GM18498 (cell line): ENCODE measurements around the gene KLF14.
"Not testable (repeated sequence)": the region's sequence is repeated elsewhere in the genome, so short reads cannot be mapped to it uniquely, and the experiment has no call there.

Experiments used
- ATAC-seq: cut with Tn5 transposase; IDR thresholded peaks from one replicate; pipeline ENCODE4 v1.9.1; 2021; ENCODE audit warnings: mild to moderate bottlenecking, moderate library complexity; ENCODE audit not compliant: unreplicated experiment

The KLF14 gene

DNA sequence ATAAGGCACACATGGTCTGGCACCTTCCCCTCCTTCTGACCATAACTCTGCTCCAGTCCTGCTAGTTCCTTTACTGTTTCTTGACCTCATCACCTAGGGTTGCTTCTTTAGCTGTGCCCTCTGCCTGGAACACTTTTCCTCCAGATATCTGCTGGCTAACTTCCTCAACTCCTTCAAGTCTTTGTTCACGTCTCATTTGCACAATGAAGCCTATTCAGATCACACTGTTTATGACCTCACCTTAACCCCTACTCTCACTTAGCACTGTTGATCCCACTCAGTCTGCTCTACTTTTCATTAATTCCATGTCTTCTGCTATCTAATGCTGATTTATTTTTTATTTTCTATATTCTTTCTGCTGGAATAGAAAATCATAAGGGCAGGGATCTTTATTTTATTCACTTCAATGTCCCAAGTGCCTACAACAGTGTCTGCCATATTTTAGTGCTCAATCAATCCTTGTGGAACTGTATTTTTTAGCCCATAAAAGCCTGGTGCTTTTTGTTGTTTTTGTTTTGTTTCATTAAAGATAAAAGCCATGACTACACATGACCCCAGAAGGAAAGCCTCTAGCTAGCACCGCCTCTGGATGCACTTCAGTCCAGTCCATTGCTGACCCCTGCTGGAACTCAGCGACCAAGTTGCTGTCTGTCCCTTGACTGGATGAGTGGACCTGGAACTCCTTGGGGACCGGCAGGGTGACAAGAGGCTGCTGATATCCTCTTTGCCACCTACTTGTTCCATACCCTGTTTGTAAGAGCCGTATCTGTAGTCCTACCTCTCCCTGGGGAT is 12.3 kb downstream of the KLF14 start:
- no peak for ATAC-seq

DNA sequence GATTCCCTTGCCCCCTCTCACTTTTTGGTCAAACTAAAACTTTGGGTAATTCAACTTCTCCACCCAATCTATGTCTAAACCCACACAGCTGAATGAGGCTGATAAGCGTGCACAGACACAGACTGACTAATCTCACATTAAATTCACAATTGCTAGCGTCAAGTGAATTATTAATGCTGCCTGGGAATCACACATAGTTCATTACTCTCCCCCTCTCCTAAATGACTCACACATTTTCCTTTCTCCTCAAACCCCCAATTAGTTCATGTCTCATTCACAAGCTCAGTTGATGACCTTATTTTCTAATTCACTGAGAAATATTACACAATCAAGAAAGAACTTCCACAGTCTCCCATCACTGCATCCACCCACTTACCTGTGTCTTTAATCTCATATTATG is 14.5 kb downstream of the KLF14 start:
- ATAC-seq, result no peak

DNA sequence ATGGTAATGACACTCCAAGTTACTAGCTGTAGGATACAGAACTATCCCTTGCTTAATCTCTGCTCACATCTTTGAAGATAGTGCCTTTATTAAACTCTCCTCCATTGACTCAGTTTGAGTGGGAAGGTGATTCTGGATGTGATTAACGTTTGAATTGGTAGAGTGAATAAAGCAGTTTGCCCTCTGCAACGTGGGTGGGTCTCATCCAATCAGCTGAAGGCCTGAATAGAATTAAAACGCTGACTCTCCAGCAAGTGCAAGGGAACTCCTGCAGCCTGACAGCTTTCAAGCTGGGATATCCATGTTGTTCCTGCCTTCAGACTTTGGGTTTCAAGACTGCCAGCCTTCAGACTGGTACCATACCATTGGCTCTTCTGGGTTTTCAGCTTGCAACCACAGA is 21.6 kb downstream of the KLF14 start:
- no peak for ATAC-seq

DNA sequence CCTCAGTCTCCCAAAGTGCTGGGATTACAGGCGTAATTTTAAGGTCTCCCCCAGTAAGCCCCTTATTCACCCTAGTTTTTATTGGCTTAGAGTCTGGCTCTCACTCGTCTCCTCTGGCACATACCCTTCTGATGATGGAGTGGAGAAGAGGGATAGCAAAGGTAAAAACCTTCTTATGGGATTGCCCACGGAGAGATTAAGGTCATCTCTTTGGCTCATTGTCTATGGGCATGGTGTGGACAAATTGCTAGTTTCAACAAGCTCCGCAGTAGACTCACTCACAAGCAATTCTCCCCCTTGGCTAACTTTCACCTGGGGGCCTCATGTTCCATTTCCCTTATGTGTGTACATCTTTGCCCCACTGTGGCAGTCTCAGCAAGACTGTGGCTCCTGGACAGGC is 25.2 kb downstream of the KLF14 start:
- no peak for ATAC-seq

DNA sequence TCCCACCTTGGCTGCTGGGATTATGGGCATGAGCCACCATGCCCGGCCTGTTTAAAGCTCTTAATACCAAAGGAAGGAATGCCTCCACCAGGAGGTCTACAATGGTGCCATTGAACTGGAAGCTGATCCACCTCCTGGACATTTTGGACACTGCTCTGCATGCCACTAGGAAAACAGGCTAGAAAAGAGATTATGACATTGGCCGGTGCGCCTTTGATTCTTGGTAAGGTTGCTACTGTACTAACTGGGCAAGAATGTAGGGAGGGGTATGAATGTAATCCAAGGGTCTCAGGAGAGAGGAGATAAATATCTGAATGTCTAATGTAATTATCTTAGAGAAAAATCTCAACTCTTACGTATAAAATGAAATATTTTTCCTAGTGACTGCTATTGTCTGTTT is 26.0 kb downstream of the KLF14 start:
- no peak for ATAC-seq

DNA sequence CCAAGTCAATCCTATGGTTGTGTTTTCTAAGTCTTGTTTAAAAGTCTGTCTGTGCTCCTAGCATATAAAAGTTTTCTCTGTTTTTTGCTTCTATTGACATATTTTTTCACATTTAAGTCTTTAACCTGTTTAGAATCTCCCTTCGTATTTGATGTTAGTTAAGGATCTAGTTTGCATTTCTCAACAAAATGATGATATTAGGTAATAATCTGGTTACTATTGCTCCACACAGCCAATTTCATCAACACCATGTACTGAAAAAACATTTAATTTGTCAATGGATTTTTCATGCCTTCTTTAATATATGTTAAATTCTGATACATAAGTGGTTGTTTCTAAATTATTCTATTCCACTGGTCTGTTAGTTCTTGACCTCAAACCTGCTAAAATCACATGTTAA is 30.2 kb downstream of the KLF14 start:
- ATAC-seq, result no peak

DNA sequence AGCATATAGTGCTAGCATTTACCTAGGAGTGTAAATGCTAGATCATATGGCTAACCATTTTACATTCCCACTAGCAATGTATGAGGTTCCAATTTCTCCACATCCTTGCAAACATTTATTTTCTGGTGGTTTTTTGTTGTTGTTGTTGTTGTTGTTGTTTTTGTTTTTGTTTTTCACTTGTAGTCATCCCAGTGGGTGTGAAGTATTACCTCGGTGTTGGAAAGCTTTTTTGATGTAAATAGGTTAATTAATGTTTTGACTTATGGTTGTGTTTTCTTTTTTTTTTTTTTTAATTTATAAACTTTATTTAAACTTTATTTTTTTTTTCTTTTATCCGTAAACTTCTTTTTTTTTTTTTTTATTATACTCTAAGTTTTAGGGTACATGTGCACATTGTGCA is 32.4 kb downstream of the KLF14 start:
- ATAC-seq, result no peak

DNA sequence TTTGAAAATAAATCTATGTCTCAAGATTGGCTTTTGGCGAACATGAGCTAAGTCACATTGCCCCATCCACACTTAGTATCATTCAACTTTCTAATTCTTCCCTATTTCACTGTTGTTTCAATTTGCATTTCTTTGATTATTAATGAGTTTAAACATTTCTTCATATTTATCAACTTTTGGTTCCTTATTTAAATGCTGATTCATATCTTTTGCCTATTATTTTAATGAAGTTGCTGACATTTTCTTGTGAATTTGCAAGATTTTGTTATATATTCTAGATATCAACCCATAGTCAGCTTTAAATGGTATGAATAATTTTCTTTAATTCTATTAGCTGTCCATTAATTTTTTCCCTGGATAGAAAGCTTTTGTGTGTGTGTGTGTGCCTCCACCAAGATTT is 33.2 kb downstream of the KLF14 start:
- ATAC-seq, result no peak

DNA sequence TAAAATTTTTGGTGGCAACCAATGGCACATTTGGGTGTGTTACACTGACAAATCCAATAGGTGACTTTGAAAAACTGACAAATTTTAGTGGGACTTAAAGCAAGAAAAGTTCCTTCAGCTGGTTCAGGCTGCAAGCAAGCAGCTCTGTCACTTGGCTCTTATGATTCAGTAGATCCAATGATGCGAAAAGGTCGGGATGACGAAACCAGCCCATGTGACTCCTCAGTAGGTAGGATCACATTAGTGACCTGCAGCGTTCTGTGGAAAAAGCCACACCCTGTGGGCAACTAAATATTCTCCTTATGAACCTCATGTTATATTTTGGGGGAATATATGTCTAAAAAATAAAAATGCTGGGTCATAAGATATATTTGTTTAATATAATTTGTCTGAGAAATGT is 34.3 kb downstream of the KLF14 start:
- ATAC-seq, result no peak

DNA sequence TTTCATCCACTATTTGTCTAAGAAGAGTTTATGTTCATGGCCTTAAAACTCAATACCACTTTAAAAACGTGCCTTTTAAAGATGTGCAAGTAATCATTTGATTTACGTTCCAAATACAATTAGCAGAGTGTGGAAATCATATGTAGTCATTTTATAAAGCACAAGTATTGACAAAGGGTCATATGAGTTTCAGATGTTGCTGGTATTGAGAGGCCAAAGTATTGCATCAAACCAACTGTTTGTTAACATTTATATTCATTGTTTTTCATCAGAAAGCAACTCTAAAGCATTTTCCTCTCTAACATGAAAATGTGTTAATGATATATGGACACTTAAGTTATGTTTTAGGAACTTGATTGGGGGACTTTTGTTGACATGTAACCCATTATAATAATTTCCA is 36.2 kb downstream of the KLF14 start:
- ATAC-seq, result no peak

DNA sequence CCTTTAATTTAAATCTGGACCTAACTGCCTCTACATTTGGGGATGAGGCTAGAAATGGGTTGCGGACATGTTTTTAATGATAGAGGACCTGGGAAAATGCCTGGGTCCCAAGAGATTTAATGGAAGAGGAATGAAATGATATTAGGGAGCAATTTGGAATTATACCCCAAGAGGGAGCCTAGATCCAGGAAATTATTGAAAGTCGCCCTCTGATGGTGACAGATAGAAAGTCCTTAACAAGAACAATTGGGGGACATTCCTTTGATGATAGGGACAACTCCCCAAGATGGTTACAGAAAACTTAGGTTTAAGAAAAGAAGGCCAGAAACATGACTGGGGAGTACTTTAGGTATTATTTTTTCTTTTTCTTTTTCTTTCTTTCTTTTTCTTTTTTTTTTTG is 38.2 kb downstream of the KLF14 start:
- ATAC-seq, result no peak

DNA sequence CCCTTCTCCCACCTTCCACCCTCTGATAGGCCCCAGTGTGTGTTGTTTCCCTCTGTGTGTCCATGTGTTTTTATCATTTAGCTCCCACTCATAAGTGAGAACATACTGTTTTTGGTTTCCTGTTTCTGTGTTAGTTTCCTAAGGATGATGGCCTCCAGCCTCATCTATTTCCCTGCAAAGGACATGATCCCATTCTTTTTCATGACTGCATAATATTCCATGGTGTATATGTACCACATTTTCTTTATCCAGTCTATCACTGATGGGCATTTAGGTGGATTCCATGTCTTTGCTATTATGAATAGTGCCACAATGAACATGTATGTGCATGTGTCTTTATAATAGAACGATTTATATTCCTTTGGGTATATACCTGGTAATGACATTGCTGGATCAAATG is 41.6 kb downstream of the KLF14 start:
- not testable (repeated sequence) for ATAC-seq

DNA sequence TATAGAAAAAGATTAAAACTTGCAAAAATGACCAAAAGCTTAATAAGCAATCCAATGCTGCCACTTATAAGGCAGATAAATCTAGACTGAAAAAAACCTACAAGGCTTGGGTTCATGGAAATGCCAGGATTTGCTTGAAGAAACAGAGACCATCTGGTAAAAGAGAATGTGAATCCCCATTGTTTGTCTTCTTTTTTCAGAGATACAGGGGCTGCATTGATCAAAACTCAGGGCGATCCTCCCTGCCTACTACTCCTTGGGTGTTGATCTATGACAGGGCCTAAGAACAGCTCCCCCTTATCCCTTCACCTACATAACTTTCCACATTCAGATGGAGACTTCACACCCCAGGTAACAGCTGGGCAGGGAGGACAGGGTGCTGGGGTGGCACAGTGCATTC is 44.3 kb downstream of the KLF14 start:
- ATAC-seq, result no peak

DNA sequence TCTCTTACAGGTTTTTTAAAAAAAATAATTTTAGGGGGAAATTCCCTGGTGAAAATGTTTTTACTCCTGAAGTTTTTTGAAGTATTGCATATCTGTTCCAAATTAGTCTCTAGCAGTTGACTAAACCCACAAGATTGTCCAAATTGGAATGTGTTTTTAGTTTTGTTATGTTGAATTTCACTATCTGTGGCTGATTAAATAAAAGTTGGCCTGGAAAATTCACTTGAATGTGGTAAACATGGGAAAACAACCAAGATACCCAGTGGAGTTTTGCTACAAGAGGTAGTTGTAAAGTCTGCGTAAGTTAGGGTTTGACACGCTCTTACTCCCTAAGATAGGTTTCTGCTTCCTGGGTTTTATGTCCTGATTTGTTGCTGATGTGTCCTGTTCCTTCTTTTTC is 51.0 kb downstream of the KLF14 start:
- ATAC-seq, result no peak
